Osteocyte (in vitro differentiated cells): ENCODE results near the gene SLC22A24. TPM values are rescaled to one million over a fixed set of nuclear protein-coding genes. Genes with fewer than 3 reads are reported as not detected.

Experiments
- DNase-seq: peaks from one replicate; pipeline ENCODE4 v3.0.0; 2021; ENCODE audit warnings: mixed read lengths; ENCODE audit not compliant: unreplicated experiment; ENCODE audit errors: extremely low spot score
- H3K27ac Mint-ChIP-seq: one replicate; pipeline ENCODE4 v1.8.0; 2021; ENCODE audit warnings: mild to moderate bottlenecking, mixed read lengths; ENCODE audit not compliant: unreplicated experiment
- H3K27me3 Mint-ChIP-seq: one replicate; pipeline ENCODE4 v1.8.0; 2021; ENCODE audit warnings: mixed read lengths; ENCODE audit not compliant: unreplicated experiment
- H3K36me3 Mint-ChIP-seq: one replicate; pipeline ENCODE4 v1.8.0; 2021; ENCODE audit warnings: mixed read lengths; ENCODE audit not compliant: unreplicated experiment
- H3K4me1 Mint-ChIP-seq: one replicate; pipeline ENCODE4 v1.8.0; 2021; ENCODE audit warnings: mixed read lengths; ENCODE audit not compliant: unreplicated experiment
- H3K4me3 Mint-ChIP-seq: one replicate; pipeline ENCODE4 v1.8.0; 2021; ENCODE audit warnings: mild to moderate bottlenecking, moderate library complexity, mixed read lengths; ENCODE audit not compliant: unreplicated experiment
- H3K9me3 Mint-ChIP-seq: one replicate; pipeline ENCODE4 v1.8.0; 2021; ENCODE audit warnings: mixed read lengths; ENCODE audit not compliant: unreplicated experiment
- long read RNA-seq: library from polyadenylated mRNA; unstranded; transcript quantifications from one replicate; pipeline ENCODE4 v2.0.0, GENCODE V29; 2021
- total RNA-seq: library from RNA; stranded (reverse); gene quantifications from 2 replicates; pipeline ENCODE4 v1.2.1, GENCODE V29; 2021
- TF ChIP-seq, protein P1 (sequence below): fragments of 200-600 bp; sonication (generic); IDR thresholded peaks from 2 replicates; pipeline ENCODE4 v1.5.0; 2021; ENCODE audit warnings: antibody characterized with exemption, mild to moderate bottlenecking, moderate library complexity

Gene SLC22A24, protein sequence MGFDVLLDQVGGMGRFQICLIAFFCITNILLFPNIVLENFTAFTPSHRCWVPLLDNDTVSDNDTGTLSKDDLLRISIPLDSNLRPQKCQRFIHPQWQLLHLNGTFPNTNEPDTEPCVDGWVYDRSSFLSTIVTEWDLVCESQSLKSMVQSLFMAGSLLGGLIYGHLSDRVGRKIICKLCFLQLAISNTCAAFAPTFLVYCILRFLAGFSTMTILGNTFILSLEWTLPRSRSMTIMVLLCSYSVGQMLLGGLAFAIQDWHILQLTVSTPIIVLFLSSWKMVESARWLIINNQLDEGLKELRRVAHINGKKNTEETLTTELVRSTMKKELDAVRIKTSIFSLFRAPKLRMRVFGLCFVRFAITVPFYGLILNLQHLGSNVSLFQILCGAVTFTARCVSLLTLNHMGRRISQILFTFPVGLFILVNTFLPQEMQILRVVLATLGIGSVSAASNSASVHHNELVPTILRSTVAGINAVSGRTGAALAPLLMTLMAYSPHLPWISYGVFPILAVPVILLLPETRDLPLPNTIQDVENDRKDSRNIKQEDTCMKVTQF
- total RNA-seq = not detected in 2 replicates
- long read RNA-seq = 0 reads

DNA sequence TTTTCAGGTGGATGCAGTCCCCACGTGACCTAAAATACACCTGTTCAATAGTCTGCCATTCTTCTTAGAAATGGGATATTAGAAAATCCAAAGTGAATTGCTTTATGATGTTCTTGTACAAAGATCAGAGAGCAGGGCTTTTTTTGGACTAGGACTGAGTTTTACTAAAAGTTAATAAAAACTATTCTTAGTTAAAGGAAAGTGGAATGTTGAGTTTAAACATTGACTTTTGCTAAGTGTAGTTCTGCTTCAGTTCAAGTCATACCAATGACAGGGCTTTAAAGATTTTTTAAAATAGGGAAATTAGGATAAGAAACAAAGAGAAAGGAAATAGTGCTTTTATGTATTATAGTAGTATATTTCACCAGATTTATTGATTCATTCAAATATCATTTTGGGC lies at the start of gene SLC22A24:
Gene SLC22A24 (minus strand): TSS at position 101 of the 400 bp plus-strand sequence. CDS start 442 bp downstream, outside the sequence.
- Mint-ChIP-seq H3K27ac (no peak within 1 kb of the TSS), H3K9me3 (no peaks in the 10 kb centered on the region), H3K4me3 (no peak within 1 kb of the TSS), H3K27me3 (peaks cover 4% of the 10 kb centered on the region), H3K36me3 (no peaks in the 10 kb centered on the region), H3K4me1 (no peaks in the 10 kb centered on the region)
- TF ChIP-seq, protein P1, sequence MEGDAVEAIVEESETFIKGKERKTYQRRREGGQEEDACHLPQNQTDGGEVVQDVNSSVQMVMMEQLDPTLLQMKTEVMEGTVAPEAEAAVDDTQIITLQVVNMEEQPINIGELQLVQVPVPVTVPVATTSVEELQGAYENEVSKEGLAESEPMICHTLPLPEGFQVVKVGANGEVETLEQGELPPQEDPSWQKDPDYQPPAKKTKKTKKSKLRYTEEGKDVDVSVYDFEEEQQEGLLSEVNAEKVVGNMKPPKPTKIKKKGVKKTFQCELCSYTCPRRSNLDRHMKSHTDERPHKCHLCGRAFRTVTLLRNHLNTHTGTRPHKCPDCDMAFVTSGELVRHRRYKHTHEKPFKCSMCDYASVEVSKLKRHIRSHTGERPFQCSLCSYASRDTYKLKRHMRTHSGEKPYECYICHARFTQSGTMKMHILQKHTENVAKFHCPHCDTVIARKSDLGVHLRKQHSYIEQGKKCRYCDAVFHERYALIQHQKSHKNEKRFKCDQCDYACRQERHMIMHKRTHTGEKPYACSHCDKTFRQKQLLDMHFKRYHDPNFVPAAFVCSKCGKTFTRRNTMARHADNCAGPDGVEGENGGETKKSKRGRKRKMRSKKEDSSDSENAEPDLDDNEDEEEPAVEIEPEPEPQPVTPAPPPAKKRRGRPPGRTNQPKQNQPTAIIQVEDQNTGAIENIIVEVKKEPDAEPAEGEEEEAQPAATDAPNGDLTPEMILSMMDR = no peak
- no peak for DNase-seq

DNA sequence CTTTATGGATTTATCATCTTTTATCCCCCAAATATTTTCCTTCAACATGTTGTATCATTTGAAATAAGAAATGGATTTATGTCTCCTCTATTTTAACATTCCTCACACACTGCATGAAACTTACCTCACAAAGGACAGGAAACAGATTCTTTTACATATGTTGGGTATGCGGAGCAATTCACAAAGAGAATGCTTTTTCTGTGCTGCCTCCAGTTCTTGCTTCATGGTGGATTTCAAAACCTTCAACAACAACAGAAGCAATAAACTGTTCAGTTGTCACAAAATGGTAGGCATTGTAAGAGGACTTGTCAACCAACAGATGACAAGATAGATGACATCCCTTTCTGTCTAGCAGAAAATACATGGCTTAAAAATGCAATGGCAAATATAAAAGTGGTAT lies 36.5 kb upstream of the SLC22A24 start:
- H3K27ac Mint-ChIP-seq = no peak overlapping the region
- H3K36me3 Mint-ChIP-seq = no peaks in the 10 kb centered on the region
- H3K9me3 Mint-ChIP-seq = no peaks in the 10 kb centered on the region
- H3K4me1 Mint-ChIP-seq = no peaks in the 10 kb centered on the region
- no peak overlapping the region for H3K4me3 Mint-ChIP-seq
- TF ChIP-seq, protein P1 = no peak
- no peak for DNase-seq
- H3K27me3 Mint-ChIP-seq = no peaks in the 10 kb centered on the region

DNA sequence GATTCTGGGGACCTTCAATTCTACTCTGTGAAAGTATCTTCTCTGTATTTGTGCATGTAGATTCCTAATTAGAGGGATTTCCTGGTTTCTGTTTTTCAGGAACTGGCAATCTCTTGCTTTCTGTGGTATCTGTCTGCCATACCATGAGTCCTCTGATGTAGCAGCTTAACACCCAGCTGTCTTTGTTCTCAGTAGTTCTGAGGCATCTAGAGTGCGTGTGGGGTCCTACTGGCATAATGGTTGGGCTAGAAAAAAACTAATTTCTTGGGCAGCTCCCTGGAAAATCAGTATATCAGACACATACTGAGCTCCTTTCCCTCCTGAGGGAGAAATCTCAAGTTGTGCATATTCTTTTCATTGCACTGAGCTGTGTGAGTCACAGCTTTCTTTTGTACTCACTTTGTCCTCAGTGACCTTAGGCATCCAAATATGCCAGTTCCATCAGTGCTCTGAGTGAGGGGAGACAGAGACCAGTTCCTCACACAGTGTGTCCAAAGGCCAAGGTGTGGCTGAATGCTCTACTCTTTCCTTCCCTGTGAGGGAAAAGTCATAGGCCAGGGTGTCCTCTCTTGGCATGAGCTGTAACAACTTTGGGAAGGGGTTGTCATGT lies 35.5 kb upstream of the SLC22A24 start:
- Mint-ChIP-seq H3K4me1 (no peaks in the 10 kb centered on the region), H3K36me3 (no peaks in the 10 kb centered on the region), H3K4me3 (no peak overlapping the region), H3K27me3 (no peaks in the 10 kb centered on the region), H3K9me3 (no peaks in the 10 kb centered on the region), H3K27ac (no peak overlapping the region)
- no peak for DNase-seq
- TF ChIP-seq, protein P1 = no peak

DNA sequence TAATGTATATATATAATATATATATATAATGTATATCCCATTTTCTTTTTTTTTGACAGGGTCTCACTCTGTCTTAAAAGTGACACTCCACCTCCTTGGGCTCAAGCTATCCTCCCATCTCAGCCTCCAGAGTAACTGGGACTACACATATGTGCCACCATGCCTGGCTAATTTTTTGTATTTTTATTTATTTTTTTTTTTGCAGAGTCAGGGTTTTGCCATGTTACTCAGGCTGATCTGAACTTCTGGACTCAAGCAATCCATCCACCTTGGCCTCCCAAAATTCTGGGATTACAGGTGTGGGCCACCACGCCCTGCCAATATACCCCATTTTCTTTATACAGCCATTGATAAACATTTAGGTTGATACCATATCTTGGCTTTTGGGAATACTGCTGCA lies 33.9 kb upstream of the SLC22A24 start:
- Mint-ChIP-seq H3K4me3 (no peak overlapping the region), H3K9me3 (no peaks in the 10 kb centered on the region), H3K27ac (no peak overlapping the region), H3K27me3 (no peaks in the 10 kb centered on the region), H3K4me1 (no peaks in the 10 kb centered on the region), H3K36me3 (no peaks in the 10 kb centered on the region)
- no peak for DNase-seq
- TF ChIP-seq, protein P1 = no peak

DNA sequence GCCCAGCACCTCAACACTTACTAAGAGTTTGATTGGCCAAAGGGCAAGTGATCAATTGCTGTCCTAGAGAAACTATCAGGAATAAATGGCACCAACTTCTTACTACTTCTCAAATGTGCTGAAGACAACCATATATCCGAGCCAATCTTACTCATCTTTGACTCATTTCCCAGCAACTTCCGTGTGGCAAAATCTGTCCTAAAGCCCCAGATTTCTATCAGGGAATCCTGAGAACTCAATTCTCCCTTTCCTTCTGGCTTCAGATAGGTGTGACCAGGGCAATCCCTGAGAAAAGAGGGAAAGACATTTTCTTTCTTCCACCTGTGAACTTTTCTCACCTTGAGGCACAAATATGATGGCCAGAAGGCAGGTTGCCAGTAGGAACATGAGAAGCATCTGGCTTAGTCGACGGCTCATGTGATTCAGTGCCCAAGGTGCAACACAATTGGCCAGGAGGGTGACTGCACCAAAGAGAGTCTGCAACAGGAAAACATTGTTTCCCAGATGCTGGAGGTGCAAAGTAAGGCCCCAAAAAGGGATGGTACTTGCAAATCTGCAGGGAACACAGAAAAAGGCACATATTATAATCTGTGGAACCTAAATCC lies 21.8 kb upstream of the SLC22A24 start:
- no peaks in the 10 kb centered on the region for H3K9me3 Mint-ChIP-seq
- H3K27me3 Mint-ChIP-seq = peaks cover 9% of the 10 kb centered on the region
- H3K36me3 Mint-ChIP-seq = no peaks in the 10 kb centered on the region

More for the DNA sequence above, 21.8 kb upstream of the SLC22A24 start:
- Mint-ChIP-seq H3K27ac (no peak overlapping the region), H3K4me3 (no peak overlapping the region), H3K4me1 (no peaks in the 10 kb centered on the region)
- TF ChIP-seq, protein P1 = no peak
- no peak for DNase-seq
